HG03039 (cell line): Measurements from ENCODE around the gene SCG2.
"Not testable (repeated sequence)": the region's sequence is repeated elsewhere in the genome, so short reads cannot be mapped to it uniquely, and the experiment has no call there.

Experiments
- ATAC-seq: cut with Tn5 transposase; IDR thresholded peaks from one replicate; pipeline ENCODE4 v1.9.1; 2021; ENCODE audit warnings: mild to moderate bottlenecking, moderate library complexity; ENCODE audit not compliant: unreplicated experiment

Gene SCG2

DNA sequence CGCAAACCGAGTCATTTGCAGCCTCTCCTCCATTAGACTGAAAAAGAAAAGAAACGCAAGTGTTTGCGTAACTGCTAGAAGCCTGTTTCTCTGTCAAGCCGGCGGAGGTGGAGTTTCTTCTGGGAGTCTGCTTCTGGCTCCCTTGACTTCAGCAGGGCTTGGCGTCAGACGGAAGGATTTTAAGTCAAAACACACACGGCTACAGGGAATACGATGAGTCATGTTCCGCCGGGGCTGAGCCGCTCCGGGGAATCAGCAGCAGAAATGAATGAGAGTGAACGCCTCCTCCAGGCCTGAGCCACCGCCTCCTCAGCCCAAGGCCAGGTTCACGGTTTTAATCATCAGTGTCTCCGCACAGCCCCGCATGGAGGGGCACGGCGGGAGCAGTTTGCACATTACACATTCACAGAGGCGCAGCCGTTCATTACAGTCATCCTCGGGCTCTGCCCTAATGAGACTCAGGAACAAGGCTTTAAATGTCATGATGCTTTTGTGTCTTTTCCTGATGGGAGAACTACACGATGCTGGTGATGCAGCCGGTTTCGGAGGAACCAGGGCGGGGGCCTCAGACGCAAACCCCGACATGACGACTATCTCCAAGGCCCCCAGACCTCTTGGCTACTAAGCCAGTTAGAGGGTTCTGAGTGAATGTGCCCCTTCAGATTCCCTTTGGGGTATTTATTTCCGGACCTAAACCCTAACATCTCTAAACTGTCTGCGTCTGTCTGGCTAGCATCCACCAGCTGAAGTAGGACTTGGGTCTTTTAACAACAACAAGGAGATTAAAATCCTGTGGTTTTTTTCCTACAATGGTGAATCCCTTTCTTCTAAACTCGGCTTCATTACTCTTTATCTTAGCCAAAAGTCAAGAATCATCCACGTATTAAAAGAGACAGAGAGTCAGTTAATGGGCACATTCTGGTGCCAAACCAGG, 11.1 kb upstream of the SCG2 start:
- ATAC-seq, result no peak

- ATAC-seq, result no peak
These were observed 10.3 kb upstream of the SCG2 start for GRCh38 chr2:223612501-223612900.

DNA sequence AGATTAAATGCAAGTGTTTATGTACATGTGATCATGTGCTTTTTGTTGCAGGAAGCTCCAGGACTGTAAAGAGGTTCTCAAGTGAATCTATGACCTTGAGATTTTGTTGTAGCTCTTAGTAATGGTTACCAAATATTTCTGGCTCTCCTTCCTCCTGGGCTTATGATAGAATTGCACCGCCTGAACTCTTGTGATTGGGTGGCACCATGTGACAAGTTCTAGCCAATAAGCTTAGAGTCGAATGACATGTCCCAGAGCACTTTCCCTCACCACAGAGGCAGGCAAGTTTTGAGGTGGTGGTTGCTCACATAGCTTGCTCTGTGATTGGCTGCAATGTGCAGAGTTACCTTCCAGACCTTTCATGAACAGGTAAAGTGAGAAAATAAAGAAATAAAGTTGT, 8.9 kb upstream of the SCG2 start:
- no peak for ATAC-seq

DNA sequence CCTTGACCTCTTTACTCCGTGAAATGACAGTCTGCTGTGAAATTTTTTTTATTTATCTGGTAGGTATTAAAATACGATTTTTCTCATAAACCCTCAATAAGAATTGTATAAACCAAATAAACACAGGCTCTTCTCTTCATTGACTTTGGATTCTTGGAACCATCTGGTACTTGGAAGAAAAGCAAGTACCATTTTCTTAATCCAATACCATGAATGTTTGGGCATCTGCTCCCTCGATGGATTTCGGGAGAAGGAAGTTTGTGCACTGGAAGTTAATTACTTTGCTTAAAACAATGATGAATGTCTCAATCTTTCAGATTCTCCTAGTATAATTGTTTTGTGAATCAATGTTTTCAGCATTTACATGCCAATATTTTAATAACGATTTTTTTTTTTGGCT, 5.3 kb upstream of the SCG2 start:
- no peak for ATAC-seq

DNA sequence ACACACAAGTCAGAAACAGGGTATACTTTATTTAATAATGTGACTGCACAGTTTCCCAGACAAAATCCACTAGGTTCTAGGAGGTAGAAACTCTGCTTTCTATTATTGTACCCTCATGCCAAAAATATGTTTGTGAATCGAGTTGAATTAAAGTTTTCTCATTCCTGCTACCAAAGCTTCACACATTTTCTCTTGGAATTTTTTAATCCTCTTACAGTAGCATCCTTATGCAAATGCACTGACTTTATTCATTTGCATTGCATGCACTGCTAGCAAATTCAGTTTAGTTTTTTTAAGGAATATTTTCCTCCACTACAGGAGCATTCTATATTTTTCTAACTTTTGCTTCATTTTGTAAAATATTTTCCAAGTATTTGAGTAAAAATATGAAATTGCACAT, 4.8 kb upstream of the SCG2 start:
- ATAC-seq, result no peak

- ATAC-seq, result no peak
These were observed 2.1 kb upstream of the SCG2 start for GRCh38 chr2:223604231-223604630.

DNA sequence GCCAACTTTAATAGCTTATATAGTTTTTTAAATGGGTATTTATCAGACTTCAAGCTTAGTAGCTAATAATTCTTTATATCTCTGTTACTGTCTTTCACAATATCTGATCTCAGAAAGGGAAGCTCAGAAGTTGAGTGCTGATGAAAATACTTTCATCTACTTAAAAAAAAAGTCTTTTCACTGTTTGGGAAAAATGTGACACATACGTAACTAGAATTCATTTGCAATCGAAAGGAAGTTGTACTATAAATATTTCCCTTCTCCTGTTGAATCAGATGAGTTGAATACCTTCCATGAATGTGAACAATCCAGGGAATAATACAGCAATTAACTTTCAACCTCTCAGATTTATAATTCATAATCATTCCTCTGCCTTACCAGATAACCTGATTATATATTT, 811 bp upstream of the SCG2 start:
- ATAC-seq, result no peak

DNA sequence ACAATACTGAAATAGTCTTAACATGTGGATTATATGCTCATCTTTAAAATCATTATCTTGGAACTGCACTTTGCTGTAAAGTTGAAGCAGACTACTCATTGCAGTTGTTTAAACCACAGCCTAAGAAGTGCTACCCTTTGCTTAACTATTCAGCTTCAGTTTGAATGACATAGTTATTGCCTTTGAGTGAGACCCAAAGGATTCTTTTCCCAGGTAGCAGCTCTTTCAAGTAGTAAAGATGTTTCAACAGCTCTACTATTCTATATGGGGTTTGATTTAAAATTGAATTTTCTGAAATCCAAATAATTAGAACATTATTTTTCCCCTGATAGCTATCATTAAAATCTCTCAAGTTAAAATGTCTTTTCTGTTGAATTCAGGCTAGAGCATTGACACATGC, 1.1 kb downstream of the SCG2 start:
- ATAC-seq, result no peak

GRCh38 chr2:223599640-223600380, 2.4 kb downstream of the SCG2 start:
- no peak for ATAC-seq

GRCh38 chr2:223598994-223599639, 3.0 kb downstream of the SCG2 start:
- no peak for ATAC-seq

DNA sequence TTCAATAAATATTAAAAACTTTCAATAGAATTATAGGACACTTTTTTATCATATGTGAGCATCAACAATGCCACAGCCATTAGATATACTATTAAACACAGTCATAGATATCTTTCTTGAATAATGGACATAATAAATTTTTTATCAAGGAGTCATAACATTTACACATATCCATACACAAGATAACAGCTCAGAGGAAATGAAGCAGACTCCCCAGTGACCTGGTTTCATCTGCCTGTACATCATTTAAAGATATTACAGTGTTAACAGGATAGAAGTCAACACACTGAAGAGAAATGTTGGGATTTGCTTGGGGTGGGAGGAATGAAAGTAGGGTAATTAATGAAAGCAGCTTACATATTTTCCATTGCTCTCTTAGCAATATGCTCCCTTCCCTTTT, 5.1 kb downstream of the SCG2 start:
- no peak for ATAC-seq

DNA sequence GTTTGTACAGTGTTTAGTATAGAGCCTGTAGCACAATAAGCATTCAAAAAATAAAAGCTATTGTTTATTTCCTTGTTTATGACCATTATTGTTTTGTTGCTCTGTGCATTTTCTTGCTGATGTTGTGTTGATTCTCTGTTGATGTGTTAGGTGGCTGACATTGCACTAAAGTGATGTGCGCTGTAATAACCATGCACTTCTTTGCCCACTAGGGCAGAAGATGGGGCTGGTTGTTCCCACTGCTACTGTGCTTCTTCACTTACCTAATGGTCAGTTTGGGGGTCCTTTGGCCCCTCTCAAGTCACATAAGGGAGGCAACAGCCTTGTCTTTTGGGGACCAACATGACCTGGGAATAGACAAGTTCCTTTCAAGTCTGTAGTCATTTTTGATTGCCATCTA, 6.0 kb downstream of the SCG2 start:
- no peak for ATAC-seq

DNA sequence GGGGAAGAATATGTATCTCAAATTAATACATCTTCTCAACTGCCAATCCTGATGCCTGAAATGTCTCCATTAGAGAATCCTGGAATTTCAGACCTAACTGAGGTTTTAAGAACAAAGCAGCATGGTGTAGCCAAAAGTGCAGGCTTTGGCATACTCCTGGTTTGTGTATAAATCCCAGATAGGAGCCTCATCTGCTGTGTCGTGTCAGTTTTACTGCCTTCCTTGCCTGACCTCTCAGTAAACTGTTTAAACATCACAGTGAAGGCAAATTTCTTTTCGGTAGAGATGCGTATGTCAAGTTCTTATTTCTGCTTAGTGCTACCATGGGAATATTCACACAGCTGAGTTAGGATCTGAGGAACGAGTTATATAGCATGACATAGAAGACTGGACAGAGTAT, 7.3 kb downstream of the SCG2 start:
- ATAC-seq, result no peak

DNA sequence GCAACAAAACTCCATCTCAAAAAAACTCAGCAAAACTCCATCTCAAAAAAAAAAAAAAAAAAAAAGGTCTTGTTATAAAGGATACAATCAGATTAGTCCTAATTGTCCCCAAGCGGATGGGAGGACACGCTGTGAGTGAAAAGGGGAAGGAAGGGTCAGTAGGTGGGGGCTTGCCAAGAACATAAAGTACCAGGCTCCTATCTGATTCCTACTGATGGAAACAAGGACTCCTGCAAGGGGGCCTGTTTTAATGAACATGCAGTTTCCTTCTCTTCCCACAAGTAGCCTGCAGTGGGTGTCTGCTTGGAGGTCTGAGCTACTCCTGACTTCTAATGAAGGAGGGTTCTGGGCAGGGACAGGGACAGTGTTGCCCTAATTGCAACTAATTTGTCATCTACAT, 7.9 kb downstream of the SCG2 start:
- no peak for ATAC-seq

GRCh38 chr2:223592689-223593088, 9.5 kb downstream of the SCG2 start:
- ATAC-seq, result not testable (repeated sequence)

DNA sequence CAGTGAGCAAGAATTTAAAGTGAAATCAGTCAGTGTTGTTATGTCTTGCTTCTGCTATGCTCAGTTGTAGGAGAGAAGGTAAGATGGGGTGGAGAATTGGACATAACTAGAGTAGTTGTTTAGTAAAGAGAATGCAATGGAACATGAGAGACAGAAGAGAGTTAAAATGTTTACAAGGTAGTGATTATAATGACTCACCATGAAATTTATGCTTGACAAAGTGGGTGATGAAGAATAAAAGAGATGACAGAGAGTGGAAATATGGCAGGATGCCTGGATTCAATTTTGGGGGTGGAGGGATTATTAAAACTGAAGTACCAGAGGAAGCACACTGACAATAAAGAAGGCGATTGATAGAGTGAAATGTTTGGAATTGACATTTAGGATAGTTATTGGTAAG, 10.6 kb downstream of the SCG2 start:
- ATAC-seq, result no peak

DNA sequence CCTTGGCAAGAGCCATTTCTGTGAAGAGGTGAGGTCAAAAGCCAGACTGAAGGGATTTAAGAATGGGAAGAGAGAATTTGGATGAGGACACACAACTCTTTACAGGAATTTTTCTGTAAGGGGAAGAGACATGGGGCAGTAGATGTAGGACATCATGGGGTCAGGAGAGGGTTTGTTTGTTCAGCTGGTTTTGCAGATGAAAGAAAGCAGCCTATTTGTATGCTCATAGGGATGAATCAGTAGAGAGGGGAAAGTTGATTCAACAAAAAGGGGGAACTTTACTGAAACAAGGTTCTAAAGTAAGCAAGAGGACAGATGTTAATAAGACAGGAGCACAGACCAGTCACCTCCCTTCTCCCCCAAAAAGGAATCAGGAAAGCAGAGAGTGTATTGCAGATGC, 11.2 kb downstream of the SCG2 start:
- no peak for ATAC-seq

- ATAC-seq, result no peak
These were observed 12.3 kb downstream of the SCG2 start for GRCh38 chr2:223589901-223590300.

DNA sequence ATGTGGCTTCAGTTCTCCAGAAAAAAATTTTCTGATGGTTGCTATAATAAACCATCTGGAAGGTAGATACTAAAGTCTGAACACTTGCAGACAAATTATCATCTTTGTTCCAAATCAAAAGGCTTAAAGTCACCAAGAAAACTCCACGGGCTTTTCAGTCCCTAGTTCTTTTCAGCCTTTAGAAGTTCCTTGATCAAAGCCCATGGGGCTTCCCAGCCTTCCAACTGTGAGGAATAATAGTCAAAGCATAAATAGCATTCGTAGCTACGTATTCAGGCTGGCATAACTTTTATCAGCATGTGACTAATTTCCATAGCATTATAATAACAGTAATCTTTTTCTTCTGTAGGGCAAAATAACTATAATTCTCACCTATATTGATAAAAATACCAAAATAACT, 13.9 kb downstream of the SCG2 start:
- ATAC-seq, result no peak

- no peak for ATAC-seq
These were observed 14.9 kb downstream of the SCG2 start for GRCh38 chr2:223587301-223587700.

DNA sequence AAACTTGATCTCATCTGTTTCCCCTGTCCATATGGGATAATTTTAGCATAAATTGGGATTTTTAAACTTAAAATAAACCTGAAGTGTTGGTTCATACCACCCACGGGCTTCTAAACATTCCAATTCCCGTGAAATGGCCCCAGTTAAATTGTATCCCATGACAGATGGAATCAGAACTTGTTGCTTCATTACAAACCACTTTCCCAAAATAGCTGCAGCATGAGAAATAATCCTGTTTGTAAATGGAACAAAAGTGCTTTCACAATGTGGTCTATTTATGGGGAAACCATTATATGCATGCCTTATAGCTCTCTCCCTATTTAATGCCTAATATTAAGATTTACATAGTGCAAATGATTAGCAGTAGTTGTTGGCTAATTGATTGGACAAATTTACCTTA, 15.9 kb downstream of the SCG2 start:
- no peak for ATAC-seq

DNA sequence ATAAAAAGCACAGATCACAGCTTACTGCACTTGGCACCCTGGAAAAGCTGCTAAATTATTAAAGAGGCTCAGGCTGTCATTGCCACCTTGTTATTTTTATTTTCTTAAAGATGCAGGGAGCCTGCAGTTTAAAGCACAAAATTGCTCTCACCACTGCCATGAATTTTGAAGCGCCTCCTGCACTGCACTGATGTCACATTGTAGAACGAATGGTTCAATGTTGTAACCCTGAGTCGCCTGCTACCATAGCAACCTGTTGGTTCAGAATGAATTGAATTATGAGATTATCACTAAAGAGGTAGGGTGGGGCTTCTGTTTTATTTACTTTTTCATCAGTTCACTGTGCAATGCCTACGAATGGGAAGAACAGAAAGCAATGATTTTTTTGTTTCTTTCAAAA, 16.5 kb downstream of the SCG2 start:
- no peak for ATAC-seq
